Upper lobe of left lung (tissue), 4 donors: ENCODE data around the gene ATOX1.

Experiments
- EP300 ChIP-seq, 4 donors: sonication (generic); formaldehyde crosslinking; IDR thresholded peaks; one replicate each; pipeline ENCODE4 v1.5.1; 2017; ENCODE audit warnings: antibody characterized with exemption in 4 of 4, control low read depth in 2 of 4
- POLR2A ChIP-seq, 4 donors: fragments of 450-650 bp; IDR thresholded peaks; one replicate each; pipeline ENCODE4 v1.5.1; 2016 to 2017; ENCODE audit warnings: antibody characterized with exemption in 4 of 4, mild to moderate bottlenecking in 2 of 4
- POLR2AphosphoS5 ChIP-seq, 2 donors: sonication (generic); formaldehyde crosslinking; IDR thresholded peaks; one replicate each; pipeline ENCODE4 v1.5.1; 2017; ENCODE audit warnings: antibody characterized with exemption in 2 of 2

DNA sequence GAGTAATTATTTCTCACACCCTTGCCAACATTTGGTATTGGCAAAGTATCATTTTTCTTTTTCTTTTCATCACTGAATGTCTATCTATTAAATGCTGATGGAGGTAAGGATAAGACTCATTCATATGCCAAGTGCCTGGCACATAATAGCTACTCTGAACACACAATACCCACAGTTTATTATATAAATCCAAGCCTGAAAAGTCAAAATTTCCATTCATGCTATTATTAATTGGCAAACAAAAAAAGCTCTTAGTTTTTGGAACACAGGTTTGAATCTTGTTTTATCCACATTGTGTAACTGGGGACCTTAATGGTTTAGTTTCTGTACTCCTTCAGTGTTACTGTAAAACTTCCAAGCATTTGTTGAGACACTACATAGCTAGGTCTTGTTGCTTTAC lies 6.4 kb upstream of the ATOX1 start:
- TF ChIP-seq EP300 (IDR thresholded peaks at IDR 0.05) (no peak), POLR2A (IDR thresholded peaks at IDR 0.05) (no peak), POLR2AphosphoS5 (IDR thresholded peaks at IDR 0.05) (no peak)
